Measurements from ENCODE around the gene PLAGL1.
"Not testable (repeated sequence)": the region's sequence is repeated elsewhere in the genome, so short reads cannot be mapped to it uniquely, and the experiment has no call there.

The PLAGL1 gene

GRCh38 chr6:144052488-144052887 is 44.4 kb upstream of the PLAGL1 start:
- no peaks in the 10 kb centered on the region for H3K27me3 ChIP-seq (ENCODE audit: insufficient read depth, low read length)
- H3K36me3 ChIP-seq (ENCODE audit: insufficient read depth, low read length), result no peaks in the 10 kb centered on the region
- H3K9me2 ChIP-seq (ENCODE audit: low read depth, low read length), result no peaks in the 10 kb centered on the region
- H3K27ac ChIP-seq (ENCODE audit: low read depth, low read length, poor library complexity, severe bottlenecking), result no peak overlapping the region
- H3K9ac ChIP-seq (ENCODE audit: low read length), result no peak overlapping the region
- TF ChIP-seq, protein P1, sequence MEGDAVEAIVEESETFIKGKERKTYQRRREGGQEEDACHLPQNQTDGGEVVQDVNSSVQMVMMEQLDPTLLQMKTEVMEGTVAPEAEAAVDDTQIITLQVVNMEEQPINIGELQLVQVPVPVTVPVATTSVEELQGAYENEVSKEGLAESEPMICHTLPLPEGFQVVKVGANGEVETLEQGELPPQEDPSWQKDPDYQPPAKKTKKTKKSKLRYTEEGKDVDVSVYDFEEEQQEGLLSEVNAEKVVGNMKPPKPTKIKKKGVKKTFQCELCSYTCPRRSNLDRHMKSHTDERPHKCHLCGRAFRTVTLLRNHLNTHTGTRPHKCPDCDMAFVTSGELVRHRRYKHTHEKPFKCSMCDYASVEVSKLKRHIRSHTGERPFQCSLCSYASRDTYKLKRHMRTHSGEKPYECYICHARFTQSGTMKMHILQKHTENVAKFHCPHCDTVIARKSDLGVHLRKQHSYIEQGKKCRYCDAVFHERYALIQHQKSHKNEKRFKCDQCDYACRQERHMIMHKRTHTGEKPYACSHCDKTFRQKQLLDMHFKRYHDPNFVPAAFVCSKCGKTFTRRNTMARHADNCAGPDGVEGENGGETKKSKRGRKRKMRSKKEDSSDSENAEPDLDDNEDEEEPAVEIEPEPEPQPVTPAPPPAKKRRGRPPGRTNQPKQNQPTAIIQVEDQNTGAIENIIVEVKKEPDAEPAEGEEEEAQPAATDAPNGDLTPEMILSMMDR (IDR thresholded peaks at IDR 0.05; ENCODE audit: low read length), result no peak
- TF ChIP-seq EZH2 (IDR thresholded peaks at IDR 0.05; ENCODE audit: borderline replicate concordance, low read length), result no peak
- no peaks in the 10 kb centered on the region for H3K79me2 ChIP-seq (ENCODE audit: insufficient read depth, low read length)
- H3K4me2 ChIP-seq (ENCODE audit: low read length), result no peak overlapping the region
- no peaks in the 10 kb centered on the region for H4K20me1 ChIP-seq (ENCODE audit: insufficient read depth, low read length)
- no peak overlapping the region for H3K4me3 ChIP-seq (ENCODE audit: low read depth, low read length, poor library complexity, severe bottlenecking)
- H3F3A ChIP-seq (ENCODE audit: insufficient read depth, low read length), result no peaks in the 10 kb centered on the region
- H3K4me1 ChIP-seq (ENCODE audit: insufficient read depth, low read length, severe bottlenecking), result no peaks in the 10 kb centered on the region
- H3K9me3 ChIP-seq (ENCODE audit: low read length), result no peaks in the 10 kb centered on the region
- no peak overlapping the region for H2AFZ ChIP-seq (ENCODE audit: low read length)

GRCh38 chr6:144049386-144049785 is 41.3 kb upstream of the PLAGL1 start:
- H2AFZ ChIP-seq (ENCODE audit: low read length), result no peak overlapping the region
- no peak for TF ChIP-seq EZH2 (IDR thresholded peaks at IDR 0.05; ENCODE audit: borderline replicate concordance, low read length)
- TF ChIP-seq, protein P1 (IDR thresholded peaks at IDR 0.05; ENCODE audit: low read length), result no peak
- no peaks in the 10 kb centered on the region for H3K9me2 ChIP-seq (ENCODE audit: low read depth, low read length)
- no peaks in the 10 kb centered on the region for H3K27me3 ChIP-seq (ENCODE audit: insufficient read depth, low read length)
- H3K4me3 ChIP-seq (ENCODE audit: low read depth, low read length, poor library complexity, severe bottlenecking), result no peak overlapping the region
- no peaks in the 10 kb centered on the region for H3K4me1 ChIP-seq (ENCODE audit: insufficient read depth, low read length, severe bottlenecking)
- no peaks in the 10 kb centered on the region for H3K79me2 ChIP-seq (ENCODE audit: insufficient read depth, low read length)
- H3K9me3 ChIP-seq (ENCODE audit: low read length), result no peaks in the 10 kb centered on the region
- no peaks in the 10 kb centered on the region for H3K36me3 ChIP-seq (ENCODE audit: insufficient read depth, low read length)
- H3K9ac ChIP-seq (ENCODE audit: low read length), result no peak overlapping the region
- no peaks in the 10 kb centered on the region for H3F3A ChIP-seq (ENCODE audit: insufficient read depth, low read length)
- no peak overlapping the region for H3K4me2 ChIP-seq (ENCODE audit: low read length)
- no peaks in the 10 kb centered on the region for H4K20me1 ChIP-seq (ENCODE audit: insufficient read depth, low read length)
- no peak overlapping the region for H3K27ac ChIP-seq (ENCODE audit: low read depth, low read length, poor library complexity, severe bottlenecking)

- Histone ChIP-seq H3K9me3 (ENCODE audit: low read length) (no peaks in the 10 kb centered on the region), H3F3A (ENCODE audit: insufficient read depth, low read length) (no peaks in the 10 kb centered on the region), H3K27ac (ENCODE audit: low read depth, low read length, poor library complexity, severe bottlenecking) (no peak overlapping the region), H2AFZ (ENCODE audit: low read length) (no peak overlapping the region), H3K4me1 (ENCODE audit: insufficient read depth, low read length, severe bottlenecking) (no peaks in the 10 kb centered on the region), H3K79me2 (ENCODE audit: insufficient read depth, low read length) (no peaks in the 10 kb centered on the region), H3K9ac (ENCODE audit: low read length) (no peak overlapping the region), H3K9me2 (ENCODE audit: low read depth, low read length) (no peaks in the 10 kb centered on the region), H3K27me3 (ENCODE audit: insufficient read depth, low read length) (no peaks in the 10 kb centered on the region), H4K20me1 (ENCODE audit: insufficient read depth, low read length) (no peaks in the 10 kb centered on the region), H3K4me2 (ENCODE audit: low read length) (no peak overlapping the region), H3K36me3 (ENCODE audit: insufficient read depth, low read length) (no peaks in the 10 kb centered on the region), H3K4me3 (ENCODE audit: low read depth, low read length, poor library complexity, severe bottlenecking) (no peak overlapping the region)
- TF ChIP-seq, protein P1 (IDR thresholded peaks at IDR 0.05; ENCODE audit: low read length), result no peak
- no peak for TF ChIP-seq EZH2 (IDR thresholded peaks at IDR 0.05; ENCODE audit: borderline replicate concordance, low read length)
Measured at GRCh38 chr6:144047688-144048087, 39.6 kb upstream of the PLAGL1 start.

DNA sequence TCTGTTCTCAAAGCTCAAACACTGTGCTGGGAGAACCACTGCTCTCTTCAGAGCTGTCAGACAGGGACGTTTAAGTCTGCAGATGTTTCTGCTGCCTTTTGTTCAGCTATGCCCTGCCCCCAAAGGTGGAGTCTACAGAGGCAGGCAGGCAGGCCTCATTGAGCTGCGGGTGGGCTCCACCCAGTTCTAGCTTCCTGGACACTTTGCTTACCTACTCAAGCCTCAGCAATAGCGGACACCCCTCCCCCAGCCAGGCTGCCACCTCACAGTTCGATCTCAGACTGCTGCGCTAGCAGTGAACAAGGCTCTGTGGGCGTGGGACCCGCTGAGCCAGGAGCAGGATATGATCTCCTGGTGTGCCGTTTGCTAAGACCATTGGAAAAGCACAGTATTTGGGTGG is 38.6 kb upstream of the PLAGL1 start:
- H3K4me3 ChIP-seq (ENCODE audit: low read depth, low read length, poor library complexity, severe bottlenecking); H3K4me2 ChIP-seq (ENCODE audit: low read length); H4K20me1 ChIP-seq (ENCODE audit: insufficient read depth, low read length); H2AFZ ChIP-seq (ENCODE audit: low read length); H3K79me2 ChIP-seq (ENCODE audit: insufficient read depth, low read length); H3F3A ChIP-seq (ENCODE audit: insufficient read depth, low read length); H3K27ac ChIP-seq (ENCODE audit: low read depth, low read length, poor library complexity, severe bottlenecking); H3K9me2 ChIP-seq (ENCODE audit: low read depth, low read length); H3K36me3 ChIP-seq (ENCODE audit: insufficient read depth, low read length); H3K4me1 ChIP-seq (ENCODE audit: insufficient read depth, low read length, severe bottlenecking); H3K9me3 ChIP-seq (ENCODE audit: low read length); H3K27me3 ChIP-seq (ENCODE audit: insufficient read depth, low read length); H3K9ac ChIP-seq (ENCODE audit: low read length): not testable (repeated sequence)

- H3K27ac ChIP-seq (ENCODE audit: low read depth, low read length, poor library complexity, severe bottlenecking); H3K4me2 ChIP-seq (ENCODE audit: low read length); H3F3A ChIP-seq (ENCODE audit: insufficient read depth, low read length); H3K4me1 ChIP-seq (ENCODE audit: insufficient read depth, low read length, severe bottlenecking); H3K9ac ChIP-seq (ENCODE audit: low read length); H3K79me2 ChIP-seq (ENCODE audit: insufficient read depth, low read length); H2AFZ ChIP-seq (ENCODE audit: low read length); H4K20me1 ChIP-seq (ENCODE audit: insufficient read depth, low read length); H3K4me3 ChIP-seq (ENCODE audit: low read depth, low read length, poor library complexity, severe bottlenecking); H3K9me2 ChIP-seq (ENCODE audit: low read depth, low read length); H3K9me3 ChIP-seq (ENCODE audit: low read length); H3K27me3 ChIP-seq (ENCODE audit: insufficient read depth, low read length); H3K36me3 ChIP-seq (ENCODE audit: insufficient read depth, low read length): not testable (repeated sequence)
Measured at GRCh38 chr6:144044989-144045388, 36.9 kb upstream of the PLAGL1 start.
